HEK293T (cell line): ENCODE results near the gene BMERB1.
A peak's percentile ranks its signal among the peaks of the same experiment; 100 is the strongest.
"Not testable (repeated sequence)": the region's sequence is repeated elsewhere in the genome, so short reads cannot be mapped to it uniquely, and the experiment has no call there.

Experiments used
- CTCF ChIA-PET: fragments of 350-600 bp; formaldehyde crosslinking; extraction: SDS; loops from one replicate; lab custom pipeline; 2021; ENCODE audit warnings: antibody characterized with exemption, inconsistent platforms; lab: Yijun Ruan, JAX
- POLR2A ChIA-PET: fragments of 350-600 bp; formaldehyde crosslinking; extraction: SDS; loops from one replicate; lab custom pipeline; 2020; ENCODE audit warnings: antibody characterized with exemption, inconsistent platforms; lab: Yijun Ruan, JAX
- DNase-seq: peaks from one replicate; pipeline ENCODE4 v3.0.0; 2012; ENCODE audit warnings: mixed read lengths; ENCODE audit errors: extremely low spot score
- ARNT ChIP-seq: fragments of 450-650 bp; IDR thresholded peaks from 2 replicates; pipeline ENCODE4 v1.6.1; 2017; ENCODE audit warnings: mild to moderate bottlenecking
- BHLHE40 ChIP-seq: fragments of 450-650 bp; IDR thresholded peaks from 2 replicates; pipeline ENCODE4 v1.6.1; 2016; ENCODE audit warnings: mild to moderate bottlenecking, moderate library complexity, borderline replicate concordance
- CTBP1 ChIP-seq: fragments of 450-650 bp; IDR thresholded peaks from 2 replicates; pipeline ENCODE4 v1.6.1; 2016; ENCODE audit warnings: borderline replicate concordance
- ELF4 ChIP-seq: fragments of 450-650 bp; IDR thresholded peaks from 2 replicates; pipeline ENCODE4 v1.6.1; 2017; ENCODE audit warnings: antibody characterized with exemption
- FOXA1 ChIP-seq: fragments of 450-650 bp; IDR thresholded peaks from 2 replicates; pipeline ENCODE4 v1.6.1; 2016; ENCODE audit warnings: mild to moderate bottlenecking
- FOXK2 ChIP-seq: fragments of 450-650 bp; IDR thresholded peaks from 2 replicates; pipeline ENCODE4 v1.6.1; 2016; ENCODE audit warnings: mild to moderate bottlenecking
- FOXM1 ChIP-seq: fragments of 450-650 bp; IDR thresholded peaks from 2 replicates; pipeline ENCODE4 v1.6.1; 2017; ENCODE audit warnings: mild to moderate bottlenecking, borderline replicate concordance
- HDGF ChIP-seq: fragments of 450-650 bp; IDR thresholded peaks from 2 replicates; pipeline ENCODE4 v1.6.1; 2017; ENCODE audit warnings: antibody characterized with exemption, borderline replicate concordance
- L3MBTL2 ChIP-seq: fragments of 450-650 bp; conservative IDR thresholded peaks from 2 replicates; pipeline ENCODE4 v1.6.1; 2016; ENCODE audit warnings: mild to moderate bottlenecking
- LEF1 ChIP-seq: fragments of 450-650 bp; IDR thresholded peaks from 2 replicates; pipeline ENCODE4 v1.6.1; 2017; ENCODE audit warnings: mild to moderate bottlenecking, borderline replicate concordance
- NFRKB ChIP-seq: fragments of 450-650 bp; IDR thresholded peaks from 2 replicates; pipeline ENCODE4 v1.6.1; 2016; ENCODE audit warnings: mild to moderate bottlenecking, moderate library complexity
- PKNOX1 ChIP-seq: fragments of 450-650 bp; IDR thresholded peaks from 2 replicates; pipeline ENCODE4 v1.6.1; 2016
- SP1 ChIP-seq: fragments of 450-650 bp; IDR thresholded peaks from 2 replicates; pipeline ENCODE4 v1.6.1; 2017
- SUZ12 ChIP-seq: fragments of 450-650 bp; IDR thresholded peaks from 2 replicates; pipeline ENCODE4 v1.6.1; 2016; ENCODE audit warnings: mild to moderate bottlenecking
- TARDBP ChIP-seq: fragments of 450-650 bp; IDR thresholded peaks from 2 replicates; pipeline ENCODE4 v1.6.1; 2016
- ZNF384 ChIP-seq: fragments of 450-650 bp; IDR thresholded peaks from 2 replicates; pipeline ENCODE4 v1.6.1; 2016

The BMERB1 gene

GRCh38 chr16:15567823-15568222, 133.4 kb downstream of the BMERB1 start:
- POLR2A ChIA-PET, result interaction anchor here (0.7 kb wide), 1 partner anchor 75 kb away, joined by 3 read pairs; the partner anchor contains the start of gene MARF1

GRCh38 chr16:15570666-15571065, 136.3 kb downstream of the BMERB1 start:
- POLR2A ChIA-PET, DNase-seq: not testable (repeated sequence)
- CTCF ChIA-PET, result interaction anchor here (0.8 kb wide), 1 partner anchor 17 kb away, joined by 3 read pairs; no protein-coding TSS in a partner anchor

More at GRCh38 chr16:15567823-15568222, 133.4 kb downstream of the BMERB1 start:
- TF ChIP-seq TARDBP (no peak), ARNT (no peak), LEF1 (no peak), SUZ12 (no peak), ZNF384 (no peak), SP1 (no peak), FOXM1 (no peak), ELF4 (no peak), CTBP1 (no peak), BHLHE40 (no peak), PKNOX1 (no peak), NFRKB (no peak), FOXA1 (no peak), HDGF (no peak), L3MBTL2 (no peak), FOXK2 (no peak)
- DNase-seq, result no peak
- CTCF ChIA-PET, result no interaction called here

- DNase-seq, result no peak
- CTCF ChIA-PET, result interaction anchor here (0.8 kb wide), 1 partner anchor 16 kb away, joined by 3 read pairs; no protein-coding TSS in a partner anchor
- POLR2A ChIA-PET, result no interaction called here
- TF ChIP-seq PKNOX1 (peak; percentile 20; the same call in 1 of the 2 replicates), ZNF384 (no peak)
Observed at GRCh38 chr16:15571557-15571956, 137.2 kb downstream of the BMERB1 start.

GRCh38 chr16:15572329-15573001, 138.1 kb downstream of the BMERB1 start:
- ChIA-PET POLR2A (no interaction called here), CTCF (no interaction called here)
- no peak for DNase-seq
- TF ChIP-seq PKNOX1, result no peak
- no peak for TF ChIP-seq ARNT
- TF ChIP-seq ELF4, result no peak
- TF ChIP-seq TARDBP, result no peak
- TF ChIP-seq SUZ12, result no peak
- TF ChIP-seq ZNF384, result no peak
- TF ChIP-seq FOXK2, result no peak
- TF ChIP-seq L3MBTL2, result no peak
- no peak for TF ChIP-seq SP1
- TF ChIP-seq FOXA1, result no peak
- TF ChIP-seq FOXM1, result no peak
- no peak for TF ChIP-seq LEF1
- no peak for TF ChIP-seq HDGF
- TF ChIP-seq BHLHE40, result no peak
- TF ChIP-seq NFRKB, result no peak
- TF ChIP-seq CTBP1, result no peak

GRCh38 chr16:15573274-15573895, 139.0 kb downstream of the BMERB1 start:
- CTCF ChIA-PET, result no interaction called here
- TF ChIP-seq ELF4, result no peak
- no peak for TF ChIP-seq ZNF384
- TF ChIP-seq L3MBTL2, result no peak
- TF ChIP-seq SUZ12, result no peak
- TF ChIP-seq ARNT, result no peak
- no peak for TF ChIP-seq FOXM1
- no peak for TF ChIP-seq CTBP1
- TF ChIP-seq LEF1, result no peak
- no peak for TF ChIP-seq TARDBP
- TF ChIP-seq FOXA1, result no peak
- TF ChIP-seq NFRKB, result no peak
- no peak for TF ChIP-seq PKNOX1
- no peak for TF ChIP-seq FOXK2
- no peak for TF ChIP-seq SP1
- no peak for TF ChIP-seq HDGF
- no peak for TF ChIP-seq BHLHE40
- no peak for DNase-seq
- POLR2A ChIA-PET, result no interaction called here

GRCh38 chr16:15573896-15574613, 139.7 kb downstream of the BMERB1 start:
- POLR2A ChIA-PET, CTCF ChIA-PET, DNase-seq: not testable (repeated sequence)
